GM18499 (cell line): Measurements from ENCODE around the gene KLRC4.
"Not testable (repeated sequence)": the region's sequence is repeated elsewhere in the genome, so short reads cannot be mapped to it uniquely, and the experiment has no call there.

Experiments
- ATAC-seq: cut with Tn5 transposase; IDR thresholded peaks from one replicate; pipeline ENCODE4 v1.9.1; 2021; ENCODE audit warnings: moderate number of reproducible peaks; ENCODE audit not compliant: insufficient read depth, unreplicated experiment

The KLRC4 gene

GRCh38 chr12:10409392-10409791, at the start of gene KLRC4:
TSS of gene KLRC4 (minus strand) at chr12:10409757. CDS start at chr12:10409575, 182 bp downstream.
- no peak for ATAC-seq

- ATAC-seq = no peak
These were observed 48.2 kb upstream of the KLRC4 start for GRCh38 chr12:10457760-10458159.

- no peak for ATAC-seq
These were observed 47.3 kb upstream of the KLRC4 start for GRCh38 chr12:10456856-10457255.

GRCh38 chr12:10455766-10456165, 46.2 kb upstream of the KLRC4 start:
- no peak for ATAC-seq

GRCh38 chr12:10454531-10454930, 45.0 kb upstream of the KLRC4 start:
- no peak for ATAC-seq

GRCh38 chr12:10453156-10453555, 43.6 kb upstream of the KLRC4 start, which contains the start of gene KLRC1:
TSS of gene KLRC1 (minus strand) at chr12:10453377. CDS start at chr12:10451156, 2,221 bp downstream.
- no peak for ATAC-seq

GRCh38 chr12:10448236-10448635, 38.7 kb upstream of the KLRC4 start:
- no peak for ATAC-seq

- not testable (repeated sequence) for ATAC-seq
These were observed 36.5 kb upstream of the KLRC4 start for GRCh38 chr12:10446052-10446451.

GRCh38 chr12:10441144-10441543, 31.6 kb upstream of the KLRC4 start:
- not testable (repeated sequence) for ATAC-seq

- not testable (repeated sequence) for ATAC-seq
These were observed 30.2 kb upstream of the KLRC4 start for GRCh38 chr12:10439608-10440274.

- not testable (repeated sequence) for ATAC-seq
These were observed 28.0 kb upstream of the KLRC4 start for GRCh38 chr12:10437601-10438000.

GRCh38 chr12:10435816-10436215, 26.3 kb upstream of the KLRC4 start, which contains the start of gene KLRC2:
TSS of gene KLRC2 (minus strand) at chr12:10436010. CDS start at chr12:10435986, 24 bp downstream.
- ATAC-seq = not testable (repeated sequence)

GRCh38 chr12:10430623-10431022, 21.1 kb upstream of the KLRC4 start:
- ATAC-seq = not testable (repeated sequence)

GRCh38 chr12:10425938-10426337, 16.4 kb upstream of the KLRC4 start:
- not testable (repeated sequence) for ATAC-seq

GRCh38 chr12:10424260-10424899, 14.8 kb upstream of the KLRC4 start:
- ATAC-seq = not testable (repeated sequence)

- not testable (repeated sequence) for ATAC-seq
These were observed 12.6 kb upstream of the KLRC4 start for GRCh38 chr12:10422159-10422558.

GRCh38 chr12:10420334-10420733, 10.8 kb upstream of the KLRC4 start, which contains the start of gene KLRC3:
TSS of gene KLRC3 (minus strand) at chr12:10420595. CDS start at chr12:10420550, 45 bp downstream.
- ATAC-seq = not testable (repeated sequence)

GRCh38 chr12:10408842-10409241, 715 bp downstream of the KLRC4 start:
- ATAC-seq = no peak

GRCh38 chr12:10406725-10407124, 2.8 kb downstream of the KLRC4 start:
- ATAC-seq = no peak

GRCh38 chr12:10405294-10405693, 4.3 kb downstream of the KLRC4 start:
- no peak for ATAC-seq

GRCh38 chr12:10404798-10405197, 4.8 kb downstream of the KLRC4 start:
- ATAC-seq = no peak
